Omental fat pad (tissue), 4 donors: Measurements from ENCODE around the gene KCNQ1. TPM values are rescaled to one million over a fixed set of nuclear protein-coding genes. Genes with fewer than 3 reads are reported as not detected.
A peak's percentile ranks its signal among the peaks of the same experiment; 100 is the strongest.

ENCODE experiments used
- ATAC-seq: fragments of 150-250 bp; one replicate; pipeline ENCODE4 v1.9.1; 2016; ENCODE audit warnings: mild to moderate bottlenecking, moderate library complexity; ENCODE audit not compliant: low FRiP score
- DNase-seq: peaks from one replicate; pipeline ENCODE4 v3.0.0-alpha.2; 2019; ENCODE audit warnings: low spot score
- CTCF ChIP-seq, 3 donors: fragments of 450-650 bp; IDR thresholded peaks; one replicate each; pipeline ENCODE4 v1.5.1; 2016 to 2017; ENCODE audit warnings: antibody characterized with exemption in 3 of 3, mild to moderate bottlenecking in 3 of 3, moderate library complexity in 2 of 3
- total RNA-seq, 4 donors: library from RNA; depleted of rRNA; stranded (reverse); fragments of >200 nt; gene quantifications; one replicate each; pipeline ENCODE4 v1.1.0, GENCODE V29; 2016

The KCNQ1 gene
- total RNA-seq, 4 donors from 2014 or later, result 4.5 to 5.9 (median 5.2) TPM

GRCh38 chr11:2577991-2578928, 133.5 kb downstream of the KCNQ1 start:
- no peak for DNase-seq
- TF ChIP-seq CTCF (IDR thresholded peaks at IDR 0.05), result no peak
- no peak for ATAC-seq

- TF ChIP-seq CTCF (IDR thresholded peaks at IDR 0.05), result no peak
These were observed 134.1 kb downstream of the KCNQ1 start for GRCh38 chr11:2578929-2579270.

GRCh38 chr11:2579315-2580060, 134.7 kb downstream of the KCNQ1 start:
- ATAC-seq (no peak), DNase-seq (no peak)
- no peak for TF ChIP-seq CTCF (IDR thresholded peaks at IDR 0.05)

More at GRCh38 chr11:2578929-2579270, 134.1 kb downstream of the KCNQ1 start:
- no peak for DNase-seq
- ATAC-seq, result no peak

GRCh38 chr11:2580061-2580421, 135.2 kb downstream of the KCNQ1 start:
- TF ChIP-seq CTCF (IDR thresholded peaks at IDR 0.05), result no peak
- peak; percentile 11 for DNase-seq
- no peak for ATAC-seq

GRCh38 chr11:2580571-2581001, 135.8 kb downstream of the KCNQ1 start:
- TF ChIP-seq CTCF (IDR thresholded peaks at IDR 0.05), result no peak
- peak; percentile 17 for DNase-seq
- no peak for ATAC-seq

GRCh38 chr11:2581151-2581930, 136.5 kb downstream of the KCNQ1 start:
- DNase-seq, result peak; percentile 4
- no peak for ATAC-seq
- TF ChIP-seq CTCF (IDR thresholded peaks at IDR 0.05), result no peak
